PFSK-1 (cell line): ENCODE measurements around the gene HABP2.

Source experiments
- FOXP2 ChIP-seq: optimal IDR thresholded peaks from 2 replicates; pipeline ENCODE3; 2011; ENCODE audit warnings: borderline replicate concordance, control low read depth, inconsistent platforms; ENCODE audit not compliant: insufficient read depth; ENCODE audit errors: extremely low read length, extremely low read depth
- POLR2AphosphoS5 ChIP-seq: IDR thresholded peaks from 2 replicates; pipeline ENCODE4 v1.6.1; 2012; ENCODE audit warnings: low read depth, mild to moderate bottlenecking, control low read depth, low read length, moderate library complexity
- REST ChIP-seq, 2 experiments: IDR thresholded peaks; 2 replicates each; pipeline versions ENCODE4 v1.6.1 to v1.8.0; 2011 to 2012; ENCODE audit warnings: low read depth in 2 of 2, low read length in 2 of 2, control low read depth in 1 of 2, inconsistent platforms in 1 of 2, mild to moderate bottlenecking in 1 of 2, moderate library complexity in 1 of 2; ENCODE audit not compliant: insufficient read depth in 1 of 2
- SIN3A ChIP-seq: IDR thresholded peaks from 2 replicates; pipeline ENCODE4 v1.6.1; 2012; ENCODE audit warnings: mild to moderate bottlenecking, low read length, moderate library complexity, borderline replicate concordance; ENCODE audit not compliant: insufficient read depth
- TAF1 ChIP-seq: IDR thresholded peaks from 2 replicates; pipeline ENCODE4 v1.6.1; 2012; ENCODE audit warnings: low read length, control low read depth, borderline replicate concordance; ENCODE audit not compliant: insufficient read depth

GRCh38 chr10:113519681-113520115 lies 33.2 kb upstream of the HABP2 start:
- no peak for TF ChIP-seq REST (IDR thresholded peaks at IDR 0.05; ENCODE audit: insufficient read depth in 1 of 2, low read depth in 2 of 2, low read length in 2 of 2)
- TF ChIP-seq TAF1: no peak
- no peak for TF ChIP-seq POLR2AphosphoS5
- no peak for TF ChIP-seq FOXP2
- TF ChIP-seq SIN3A: no peak
